GM19452 (cell line): Measurements from ENCODE around the gene PEX11G.
"Not testable (repeated sequence)": the region's sequence is repeated elsewhere in the genome, so short reads cannot be mapped to it uniquely, and the experiment has no call there.

Source experiments
- ATAC-seq: cut with Tn5 transposase; IDR thresholded peaks from one replicate; pipeline ENCODE4 v1.9.1; 2021; ENCODE audit not compliant: unreplicated experiment

PEX11G gene

GRCh38 chr19:7441468-7442146, 47.2 kb downstream of the PEX11G start:
- no peak for ATAC-seq

DNA sequence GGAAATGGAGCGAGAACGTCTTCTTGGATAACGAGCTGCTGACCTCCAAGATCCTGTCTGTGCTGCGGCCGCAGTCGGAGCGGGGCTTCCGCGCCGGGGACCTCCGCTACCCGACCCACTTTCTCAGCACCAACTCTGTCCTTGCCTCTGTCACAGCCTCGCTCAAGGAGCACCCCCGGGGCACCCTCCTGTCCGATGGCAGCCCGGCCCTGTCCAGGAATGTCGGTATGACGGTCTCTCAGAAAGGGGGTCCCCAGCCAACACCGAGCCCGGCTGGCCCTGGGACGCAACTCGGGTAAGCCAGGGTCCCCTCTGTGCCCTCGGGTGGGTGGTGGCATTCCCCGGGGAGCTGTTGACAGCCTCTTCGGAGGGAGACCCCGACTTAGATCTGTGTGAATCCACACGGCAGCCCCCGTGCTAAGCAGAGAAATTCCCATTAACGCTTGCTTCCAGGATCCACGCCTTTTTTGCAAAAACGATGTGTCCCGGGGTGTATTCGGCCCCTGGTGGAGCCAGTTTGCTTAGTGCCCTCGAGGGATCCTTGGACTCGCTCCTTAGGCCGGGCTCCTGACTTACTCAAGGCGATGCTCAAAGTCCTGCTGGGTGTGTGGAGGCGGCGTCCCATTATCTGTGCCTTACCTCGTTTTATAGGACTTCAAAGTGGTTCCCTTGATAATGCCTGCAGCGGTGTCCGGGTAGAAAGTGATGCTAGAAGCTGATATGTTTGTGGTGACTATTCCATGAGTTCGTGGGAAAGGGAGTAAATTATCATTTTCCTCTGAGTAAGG, 48.5 kb downstream of the PEX11G start:
- ATAC-seq: no peak

- ATAC-seq: no peak
These were observed 53.2 kb downstream of the PEX11G start for GRCh38 chr19:7435586-7435985.

DNA sequence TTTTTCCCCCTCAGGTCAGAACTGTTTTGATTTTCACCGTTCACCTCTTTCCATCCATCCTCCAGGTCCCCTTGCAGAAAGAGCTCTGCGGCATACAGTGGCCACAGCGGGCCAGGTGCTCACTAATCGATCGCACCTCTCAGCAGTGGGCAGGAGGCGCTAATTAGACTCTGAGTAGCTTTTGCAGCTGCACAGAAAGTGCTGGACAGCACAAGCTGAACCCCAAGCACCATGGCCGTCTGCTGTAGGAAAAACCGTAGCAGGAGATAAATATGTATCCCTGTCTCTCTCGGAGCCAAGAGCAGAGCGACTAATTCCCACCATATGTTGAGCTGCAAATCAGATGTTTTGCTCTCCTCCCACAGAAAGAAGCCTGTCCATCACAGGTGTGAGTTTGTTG, 54.4 kb downstream of the PEX11G start:
- ATAC-seq: no peak

- ATAC-seq: not testable (repeated sequence)
These were observed 55.4 kb downstream of the PEX11G start for GRCh38 chr19:7433456-7433855.

GRCh38 chr19:7429638-7430282, 59.1 kb downstream of the PEX11G start:
- ATAC-seq: no peak

GRCh38 chr19:7428651-7429113, 60.2 kb downstream of the PEX11G start:
- no peak for ATAC-seq

DNA sequence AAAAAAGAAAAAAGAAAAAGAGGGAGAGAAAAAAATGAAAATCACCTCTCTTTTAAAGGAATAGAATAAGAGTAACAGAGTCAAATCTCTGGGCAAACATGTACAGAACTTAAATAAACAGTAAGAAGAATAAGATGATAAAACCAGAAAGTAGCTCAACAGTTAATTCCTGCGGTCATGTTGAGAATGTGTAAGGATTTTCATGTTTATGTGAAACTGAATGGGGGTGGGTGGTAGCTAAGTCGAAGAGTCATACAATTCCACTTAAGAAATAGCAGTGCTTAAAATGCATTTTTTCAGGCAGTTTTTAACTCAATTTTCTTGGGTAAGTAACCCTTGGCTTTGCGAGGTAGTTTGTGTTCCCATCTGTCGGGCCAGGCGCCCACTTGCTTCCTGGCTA, 60.9 kb downstream of the PEX11G start:
- ATAC-seq: no peak

DNA sequence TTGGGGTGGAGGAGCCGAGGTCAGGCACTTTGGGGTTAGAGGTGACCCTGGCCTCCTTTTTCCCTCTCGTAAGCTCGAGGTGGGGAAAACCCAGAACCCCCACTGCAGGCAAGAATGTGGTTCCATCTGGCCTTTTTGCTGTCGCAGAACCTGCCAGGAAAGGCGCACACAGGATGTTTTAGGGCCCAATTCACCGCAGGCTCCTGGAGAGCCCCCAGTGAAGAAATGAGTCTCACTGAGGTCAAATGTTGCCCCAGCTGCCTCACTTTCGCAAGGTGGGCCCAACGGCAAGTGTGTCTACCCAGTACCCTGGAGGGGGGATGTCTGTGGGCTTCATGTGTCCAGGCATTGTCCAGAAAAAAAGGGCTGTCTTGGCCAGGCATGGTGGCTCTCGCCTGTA, 61.8 kb downstream of the PEX11G start:
- no peak for ATAC-seq
